ENCODE results near the gene NR2F2.

Gene NR2F2

DNA sequence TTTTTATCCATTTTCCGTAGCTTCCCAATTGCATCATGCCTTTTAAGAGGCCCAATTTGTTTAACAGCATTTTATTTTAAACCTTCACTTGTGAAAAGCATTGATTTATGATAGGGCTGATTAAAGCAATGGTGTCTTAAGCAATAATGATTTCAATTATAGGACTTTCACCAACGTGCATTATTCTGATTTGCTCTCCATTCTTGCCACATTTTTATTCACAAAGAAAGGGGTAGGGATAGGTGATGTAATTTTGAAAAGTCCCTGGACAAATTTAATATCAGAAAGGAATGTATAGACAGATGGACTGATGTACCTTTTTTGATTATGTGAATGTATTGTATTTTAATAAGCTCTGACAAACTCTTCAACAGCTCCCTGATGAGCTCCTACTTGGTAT, 37.9 kb upstream of the NR2F2 start:
- no CpG with 5 or more reads among the region's 2 CpGs for WGBS (ENCODE audit: extremely low coverage, insufficient coverage, insufficient read length)
- Histone ChIP-seq H3K9me3 (ENCODE audit: insufficient read depth, low read depth, low read length) (no peaks in the 10 kb centered on the region), H3K27me3 (ENCODE audit: insufficient read depth, low read length) (no peaks in the 10 kb centered on the region), H3K18ac (ENCODE audit: low read length) (no peak overlapping the region), H3K4me2 (ENCODE audit: low read length) (no peak overlapping the region), H3K4ac (ENCODE audit: low read depth, low read length) (no peak overlapping the region), H4K12ac (ENCODE audit: low read depth, low read length) (no peak overlapping the region), H2BK12ac (ENCODE audit: low read length) (no peak overlapping the region), H2BK120ac (ENCODE audit: insufficient read depth, low read length, poor library complexity) (no peak overlapping the region), H3K36me3 (ENCODE audit: control insufficient read depth in 1 of 2, insufficient read depth in 2 of 2, low read length in 2 of 2) (peaks cover 0 to 2% of the 10 kb centered on the region in 2 experiments), H4K91ac (ENCODE audit: low read depth, low read length) (no peak overlapping the region), H3K4me3 (ENCODE audit: low read depth, low read length) (no peak overlapping the region), H3K9ac (ENCODE audit: low read length) (no peak overlapping the region), H3K79me1 (ENCODE audit: low read length) (no peaks in the 10 kb centered on the region), H2AK5ac (ENCODE audit: low read length) (no peak overlapping the region), H3K79me2 (ENCODE audit: control insufficient read depth, insufficient read depth, low read length, poor library complexity) (no peaks in the 10 kb centered on the region), H3K14ac (ENCODE audit: low read length) (no peak overlapping the region), H4K8ac (ENCODE audit: low read depth, low read length) (no peak overlapping the region), H2AFZ (ENCODE audit: insufficient read depth, low read length, poor library complexity) (no peak overlapping the region), H3K4me1 (ENCODE audit: control insufficient read depth in 1 of 2, insufficient read depth in 2 of 2, low read length in 2 of 2) (peaks cover 0 to 4% of the 10 kb centered on the region in 2 experiments), H3K27ac (ENCODE audit: low read depth, low read length) (no peak overlapping the region), H3K23ac (ENCODE audit: low read length) (no peak overlapping the region), H2BK5ac (ENCODE audit: low read depth, low read length, poor library complexity) (no peak overlapping the region)
- DNase-seq: no peak

DNA sequence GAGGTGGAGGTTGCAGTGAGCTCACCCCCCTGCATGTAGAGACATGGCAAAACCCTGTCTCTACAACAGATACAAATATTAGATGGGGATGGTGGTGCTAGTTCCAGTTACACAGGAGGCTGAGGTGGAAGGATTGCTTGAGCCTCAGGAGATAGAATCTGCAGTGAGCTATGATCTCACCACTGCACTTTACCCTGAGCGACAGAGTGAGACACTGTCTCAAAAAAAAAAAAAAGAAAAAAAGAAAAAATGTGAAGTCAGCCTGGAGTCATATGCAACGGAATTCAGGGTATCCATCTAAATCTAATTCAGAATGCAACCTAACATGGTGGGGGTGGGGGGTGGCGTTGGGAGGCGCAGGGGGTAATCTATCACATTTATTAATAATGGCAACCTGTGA, 37.1 kb upstream of the NR2F2 start:
- Histone ChIP-seq H3K18ac (ENCODE audit: low read length) (no peak overlapping the region), H3K27ac (ENCODE audit: low read depth, low read length) (no peak overlapping the region), H2BK120ac (ENCODE audit: insufficient read depth, low read length, poor library complexity) (no peak overlapping the region), H3K79me1 (ENCODE audit: low read length) (no peaks in the 10 kb centered on the region), H2AK5ac (ENCODE audit: low read length) (no peak overlapping the region), H3K27me3 (ENCODE audit: insufficient read depth, low read length) (no peaks in the 10 kb centered on the region), H2BK5ac (ENCODE audit: low read depth, low read length, poor library complexity) (no peak overlapping the region), H3K9ac (ENCODE audit: low read length) (no peak overlapping the region), H3K23ac (ENCODE audit: low read length) (no peak overlapping the region), H3K4me1 (ENCODE audit: control insufficient read depth in 1 of 2, insufficient read depth in 2 of 2, low read length in 2 of 2) (peaks cover 0 to 4% of the 10 kb centered on the region in 2 experiments), H3K4me2 (ENCODE audit: low read length) (no peak overlapping the region), H3K14ac (ENCODE audit: low read length) (no peak overlapping the region), H3K36me3 (ENCODE audit: control insufficient read depth in 1 of 2, insufficient read depth in 2 of 2, low read length in 2 of 2) (peaks cover 0 to 2% of the 10 kb centered on the region in 2 experiments), H3K4me3 (ENCODE audit: low read depth, low read length) (no peak overlapping the region), H3K79me2 (ENCODE audit: control insufficient read depth, insufficient read depth, low read length, poor library complexity) (no peaks in the 10 kb centered on the region), H4K12ac (ENCODE audit: low read depth, low read length) (no peak overlapping the region), H3K4ac (ENCODE audit: low read depth, low read length) (no peak overlapping the region), H4K8ac (ENCODE audit: low read depth, low read length) (no peak overlapping the region), H2BK12ac (ENCODE audit: low read length) (no peak overlapping the region), H3K9me3 (ENCODE audit: insufficient read depth, low read depth, low read length) (no peaks in the 10 kb centered on the region), H4K91ac (ENCODE audit: low read depth, low read length) (no peak overlapping the region), H2AFZ (ENCODE audit: insufficient read depth, low read length, poor library complexity) (no peak overlapping the region)
- WGBS (ENCODE audit: extremely low coverage, insufficient coverage, insufficient read length): no CpG with 5 or more reads among the region's 4 CpGs
- DNase-seq: peak; percentile 4 to 57

- Histone ChIP-seq H3K4me1 (ENCODE audit: control insufficient read depth in 1 of 2, insufficient read depth in 2 of 2, low read length in 2 of 2) (peaks cover 0 to 4% of the 10 kb centered on the region in 2 experiments), H3K36me3 (ENCODE audit: control insufficient read depth in 1 of 2, insufficient read depth in 2 of 2, low read length in 2 of 2) (peaks cover 0 to 2% of the 10 kb centered on the region in 2 experiments), H3K14ac (ENCODE audit: low read length) (no peak overlapping the region), H4K12ac (ENCODE audit: low read depth, low read length) (no peak overlapping the region), H3K23ac (ENCODE audit: low read length) (no peak overlapping the region), H2BK120ac (ENCODE audit: insufficient read depth, low read length, poor library complexity) (no peak overlapping the region), H3K79me1 (ENCODE audit: low read length) (no peaks in the 10 kb centered on the region), H3K4me3 (ENCODE audit: low read depth, low read length) (no peak overlapping the region), H3K79me2 (ENCODE audit: control insufficient read depth, insufficient read depth, low read length, poor library complexity) (no peaks in the 10 kb centered on the region), H3K27me3 (ENCODE audit: insufficient read depth, low read length) (no peaks in the 10 kb centered on the region), H3K9me3 (ENCODE audit: insufficient read depth, low read depth, low read length) (no peaks in the 10 kb centered on the region), H3K27ac (ENCODE audit: low read depth, low read length) (no peak overlapping the region), H2BK5ac (ENCODE audit: low read depth, low read length, poor library complexity) (no peak overlapping the region), H3K4ac (ENCODE audit: low read depth, low read length) (no peak overlapping the region), H4K8ac (ENCODE audit: low read depth, low read length) (no peak overlapping the region), H3K9ac (ENCODE audit: low read length) (no peak overlapping the region), H3K4me2 (ENCODE audit: low read length) (no peak overlapping the region), H2BK12ac (ENCODE audit: low read length) (no peak overlapping the region), H2AK5ac (ENCODE audit: low read length) (no peak overlapping the region), H3K18ac (ENCODE audit: low read length) (no peak overlapping the region), H4K91ac (ENCODE audit: low read depth, low read length) (no peak overlapping the region), H2AFZ (ENCODE audit: insufficient read depth, low read length, poor library complexity) (no peak overlapping the region)
- no CpG with 5 or more reads among the region's 4 CpGs for WGBS (ENCODE audit: extremely low coverage, insufficient coverage, insufficient read length)
- no peak for DNase-seq
Observed at GRCh38 chr15:96294766-96295165, 35.7 kb upstream of the NR2F2 start.

DNA sequence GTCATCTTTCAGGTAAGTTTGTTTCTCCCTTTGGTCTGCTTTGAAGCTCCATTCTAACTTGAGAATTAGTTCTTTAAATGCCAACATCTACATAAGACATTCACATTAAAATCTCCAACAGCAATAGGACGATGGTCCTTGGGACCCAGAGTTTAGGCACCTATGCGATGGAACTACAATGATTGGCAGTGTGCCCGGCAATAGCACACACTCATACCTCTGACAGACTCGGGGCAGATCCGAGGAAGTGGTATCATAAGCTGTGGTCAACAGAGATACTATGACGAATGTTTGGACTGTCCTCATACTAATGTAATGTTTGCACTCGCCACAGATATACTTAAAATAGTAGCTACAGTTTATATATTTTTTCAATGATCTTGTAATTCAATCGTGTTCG, 34.2 kb upstream of the NR2F2 start:
- Histone ChIP-seq H3K4me1 (ENCODE audit: control insufficient read depth in 1 of 2, insufficient read depth in 2 of 2, low read length in 2 of 2) (peaks cover 0 to 4% of the 10 kb centered on the region in 2 experiments), H2BK12ac (ENCODE audit: low read length) (no peak overlapping the region)
- no CpG with 5 or more reads among the region's 9 CpGs for WGBS (ENCODE audit: extremely low coverage, insufficient coverage, insufficient read length)

More for the DNA sequence above, 34.2 kb upstream of the NR2F2 start:
- Histone ChIP-seq H3K79me2 (ENCODE audit: control insufficient read depth, insufficient read depth, low read length, poor library complexity) (no peaks in the 10 kb centered on the region), H3K79me1 (ENCODE audit: low read length) (no peaks in the 10 kb centered on the region), H3K27ac (ENCODE audit: low read depth, low read length) (no peak overlapping the region), H3K23ac (ENCODE audit: low read length) (no peak overlapping the region), H4K8ac (ENCODE audit: low read depth, low read length) (no peak overlapping the region), H3K4me2 (ENCODE audit: low read length) (no peak overlapping the region), H2AFZ (ENCODE audit: insufficient read depth, low read length, poor library complexity) (no peak overlapping the region), H3K9me3 (ENCODE audit: insufficient read depth, low read depth, low read length) (no peaks in the 10 kb centered on the region), H2AK5ac (ENCODE audit: low read length) (no peak overlapping the region), H4K91ac (ENCODE audit: low read depth, low read length) (no peak overlapping the region), H3K36me3 (ENCODE audit: control insufficient read depth in 1 of 2, insufficient read depth in 2 of 2, low read length in 2 of 2) (peaks cover 0 to 2% of the 10 kb centered on the region in 2 experiments), H3K4ac (ENCODE audit: low read depth, low read length) (no peak overlapping the region), H3K27me3 (ENCODE audit: insufficient read depth, low read length) (no peaks in the 10 kb centered on the region), H3K4me3 (ENCODE audit: low read depth, low read length) (no peak overlapping the region), H4K12ac (ENCODE audit: low read depth, low read length) (no peak overlapping the region), H3K18ac (ENCODE audit: low read length) (no peak overlapping the region), H2BK5ac (ENCODE audit: low read depth, low read length, poor library complexity) (no peak overlapping the region), H2BK120ac (ENCODE audit: insufficient read depth, low read length, poor library complexity) (no peak overlapping the region), H3K9ac (ENCODE audit: low read length) (no peak overlapping the region), H3K14ac (ENCODE audit: low read length) (no peak overlapping the region)
- DNase-seq: no peak

Data from trophoblast cell (in vitro differentiated cells and primary cell).